ENCODE results near the gene ZNF764. TPM values are rescaled to one million over a fixed set of nuclear protein-coding genes. Genes with fewer than 3 reads are reported as not detected.
A peak's percentile ranks its signal among the peaks of the same experiment; 100 is the strongest.
"Not testable (repeated sequence)": the region's sequence is repeated elsewhere in the genome, so short reads cannot be mapped to it uniquely, and the experiment has no call there.

The ZNF764 gene
- 1 to 10 TPM; 8.5 to 9.1 (median 8.6) TPM for polyA plus RNA-seq (ENCODE audit: insufficient read length in 3 of 3)

DNA sequence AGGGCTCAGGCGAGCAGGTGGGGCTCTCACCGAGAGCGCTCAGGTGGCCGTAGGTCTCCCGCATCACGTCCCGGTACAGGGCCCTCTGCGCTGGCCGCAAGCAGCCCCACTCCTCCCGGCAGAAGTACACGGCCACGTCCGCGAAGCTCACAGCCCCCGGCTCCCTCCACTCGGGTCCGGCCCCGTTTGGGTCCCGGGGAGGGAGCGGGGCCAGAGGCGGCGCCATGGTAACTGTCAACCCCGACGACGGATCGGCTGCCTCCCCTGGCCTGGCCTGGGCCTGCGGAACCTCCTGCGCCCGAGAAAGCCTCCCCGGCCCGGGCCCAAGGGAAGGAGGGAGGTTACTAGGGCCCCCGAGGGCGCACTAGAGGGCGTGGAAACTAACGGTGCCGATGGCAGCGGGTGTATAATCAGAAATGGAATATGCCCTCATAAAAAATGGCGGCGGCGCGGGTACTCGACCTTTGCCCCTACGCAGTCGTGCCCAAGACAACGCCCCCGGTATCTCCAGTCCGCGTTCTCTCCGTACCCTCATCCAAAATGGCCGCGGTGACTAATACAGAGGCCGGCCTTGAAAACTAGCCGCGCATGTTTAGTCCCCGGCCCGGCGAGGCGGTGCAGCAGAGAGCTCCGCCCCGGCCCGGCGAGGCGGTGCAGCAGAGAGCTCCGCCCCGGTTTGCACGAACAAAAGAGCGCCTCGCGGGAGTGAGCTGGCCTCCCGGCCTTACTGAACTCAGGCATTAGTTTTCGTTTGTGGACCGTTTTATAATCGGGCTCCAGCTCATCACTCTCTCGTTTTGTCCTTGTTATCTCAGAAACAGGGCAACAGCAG lies at the start of gene ZNF764:
Gene ZNF764 (minus strand): TSS at position 418 of the 832 bp plus-strand sequence. CDS start 192 bp downstream, at position 226.
- DNase-seq (ENCODE audit: low read depth in 3 of 3, low spot score in 2 of 3), result peak; percentile 77 to 92 (median 92)

DNA sequence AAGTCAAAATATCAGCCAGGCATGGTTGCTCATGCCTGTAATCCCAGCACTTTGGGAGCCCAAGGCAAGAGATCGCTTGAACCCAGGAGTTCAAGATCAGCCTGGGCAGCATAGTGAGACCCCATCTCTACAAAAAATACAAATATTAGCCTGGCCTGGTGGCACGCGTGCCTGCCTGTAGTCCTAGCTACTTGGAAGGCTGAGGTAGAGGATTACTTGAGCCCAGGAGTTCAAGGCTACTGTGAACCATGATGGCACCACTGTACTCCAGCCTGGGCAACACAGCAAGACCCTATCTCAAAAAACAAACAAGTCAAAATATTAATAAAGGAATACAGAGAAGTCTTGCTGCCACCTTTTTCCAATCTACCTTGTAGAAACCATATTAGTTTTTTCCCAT lies 47.8 kb upstream of the ZNF764 start:
- no peak for DNase-seq (ENCODE audit: low read depth in 3 of 3, low spot score in 2 of 3)

DNA sequence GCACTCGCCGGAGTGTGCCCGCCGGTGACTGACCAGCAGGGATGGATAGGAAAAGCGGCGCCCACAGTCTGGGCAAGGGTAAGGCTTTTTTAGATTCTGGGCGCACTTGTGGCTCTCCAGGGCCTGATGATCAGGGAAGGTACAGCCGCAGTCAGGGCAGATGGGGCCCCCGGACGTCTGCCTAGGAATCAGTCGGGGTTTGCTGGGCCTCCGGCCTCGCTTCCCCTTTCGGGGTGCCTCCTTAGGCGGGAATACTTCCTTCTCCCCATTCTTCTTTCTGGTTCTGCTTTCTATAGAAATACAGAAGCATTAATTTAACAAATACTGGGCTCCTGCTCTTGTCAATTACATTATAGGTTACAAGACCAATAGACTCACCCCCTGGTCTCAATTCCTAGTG lies 47.0 kb upstream of the ZNF764 start:
- no peak for DNase-seq (ENCODE audit: low read depth in 3 of 3, low spot score in 2 of 3)

DNA sequence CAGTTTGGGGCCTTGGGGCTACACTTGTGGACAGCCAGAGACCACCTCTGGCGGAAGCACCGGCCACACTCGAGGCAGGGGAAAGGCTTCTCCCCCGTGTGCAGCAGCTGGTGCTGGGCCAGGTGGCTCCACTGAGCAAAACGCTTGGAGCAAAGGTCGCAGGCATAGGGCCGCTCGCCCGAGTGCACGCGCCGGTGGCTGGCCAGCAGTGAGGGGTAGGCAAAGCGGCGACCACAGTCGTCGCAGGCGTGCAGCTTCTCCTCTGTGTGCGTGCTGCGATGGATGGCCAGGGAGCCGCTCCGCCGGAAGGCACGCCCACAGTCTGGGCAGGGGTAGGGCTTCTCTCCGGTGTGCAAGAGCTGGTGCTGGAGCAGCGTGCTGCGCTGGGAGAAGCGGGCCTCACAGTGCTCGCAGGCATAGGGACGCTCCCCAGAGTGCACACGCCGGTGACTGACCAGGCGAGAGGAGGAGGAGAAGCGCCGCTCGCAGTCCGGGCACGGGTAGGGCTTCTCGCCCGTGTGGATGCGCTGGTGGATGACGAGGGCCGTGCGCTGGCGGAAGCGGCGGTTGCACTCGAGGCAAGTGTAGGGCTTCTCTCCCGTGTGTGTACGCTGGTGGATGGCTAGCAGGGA lies 46.3 kb upstream of the ZNF764 start:
- no peak for DNase-seq (ENCODE audit: low read depth in 3 of 3, low spot score in 2 of 3)

DNA sequence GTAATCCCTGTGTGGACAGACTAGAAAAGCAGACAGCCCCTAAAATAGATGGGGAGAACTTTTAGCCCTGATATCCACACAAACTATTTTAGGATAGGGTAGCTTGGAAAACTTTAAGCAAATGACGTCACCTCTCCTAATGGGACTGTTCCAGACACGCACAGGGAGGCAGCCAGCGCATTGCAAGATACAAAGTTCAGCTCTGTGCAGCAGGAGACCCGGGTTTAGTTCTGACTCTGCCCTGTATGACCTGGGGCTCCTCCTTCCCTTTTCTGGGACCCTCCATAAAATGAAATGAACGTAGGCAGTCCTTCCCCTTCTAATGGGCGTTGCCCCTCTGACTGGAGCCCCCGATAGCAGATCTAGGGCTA lies 45.8 kb upstream of the ZNF764 start:
- DNase-seq (ENCODE audit: low read depth in 3 of 3, low spot score in 2 of 3), result no peak

DNA sequence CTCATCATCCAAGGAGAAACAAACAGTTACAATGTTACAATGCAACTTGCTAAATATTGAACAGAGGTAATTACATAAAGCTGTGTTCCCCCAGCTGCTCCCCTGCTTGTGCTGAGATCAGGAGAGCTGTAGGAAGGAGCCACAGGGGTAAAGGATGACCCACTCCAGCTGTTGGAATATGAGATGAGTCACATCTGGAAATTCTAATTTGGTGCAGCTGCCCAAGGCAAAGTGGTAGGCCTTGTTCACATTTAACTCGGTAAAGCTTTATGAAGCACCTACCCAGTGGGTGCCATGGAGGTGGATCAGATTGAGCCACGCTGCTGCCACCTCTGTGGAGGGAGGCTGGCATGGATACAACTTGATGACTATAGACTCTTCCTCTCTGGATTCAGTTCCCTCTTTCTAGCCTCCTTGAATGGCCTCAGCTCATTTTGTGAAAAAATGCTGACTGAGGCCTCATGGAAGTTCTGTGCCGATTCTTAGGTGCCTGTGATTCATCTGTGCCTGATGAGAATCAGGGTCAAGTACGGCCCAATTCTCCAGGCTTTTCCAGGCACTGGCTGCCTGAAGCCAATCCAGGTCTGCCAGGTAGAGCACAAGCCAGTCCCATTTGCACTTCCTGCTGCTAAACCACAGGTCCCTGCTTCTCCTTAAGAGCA lies 44.6 kb upstream of the ZNF764 start:
- no peak for DNase-seq (ENCODE audit: low read depth in 3 of 3, low spot score in 2 of 3)

DNA sequence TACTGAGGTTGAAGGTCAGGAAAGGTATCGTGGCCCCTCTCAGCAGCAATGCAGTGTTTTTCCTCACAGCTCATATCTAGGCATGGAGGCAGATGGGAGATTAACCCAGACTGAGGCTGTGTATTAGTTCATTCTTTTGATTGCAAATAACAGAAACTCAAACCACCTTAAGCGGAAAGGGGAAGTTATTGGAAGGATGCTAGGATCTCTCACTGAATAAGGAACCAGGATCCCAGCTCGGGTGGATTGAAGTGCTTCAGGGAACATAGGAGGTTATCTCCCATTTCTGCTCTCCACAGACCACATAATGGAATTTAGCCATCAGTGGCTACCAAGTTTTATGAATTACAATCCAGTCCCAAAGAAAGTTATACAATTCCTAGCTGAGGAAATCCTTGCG lies 43.8 kb upstream of the ZNF764 start:
- no peak for DNase-seq (ENCODE audit: low read depth in 3 of 3, low spot score in 2 of 3)

DNA sequence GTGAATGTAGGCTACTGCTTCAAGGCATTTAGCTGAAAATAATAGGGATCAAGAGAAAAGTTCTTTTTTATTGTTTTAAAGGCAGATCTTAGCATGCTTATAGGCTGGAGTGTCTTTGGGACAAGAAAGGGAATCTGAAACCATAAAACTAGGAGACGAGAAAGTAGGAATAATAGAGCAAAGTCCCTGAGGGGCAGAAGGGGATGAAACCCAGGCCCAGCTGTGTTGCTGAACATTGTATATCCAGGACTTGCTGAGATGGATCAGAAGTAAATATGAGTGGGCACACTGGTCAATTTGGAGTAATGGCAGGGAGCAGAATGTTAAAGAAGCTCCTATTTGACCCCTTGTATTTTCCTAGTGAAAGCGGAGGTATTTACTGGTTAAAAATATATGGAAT lies 42.8 kb upstream of the ZNF764 start:
- no peak for DNase-seq (ENCODE audit: low read depth in 3 of 3, low spot score in 2 of 3)

DNA sequence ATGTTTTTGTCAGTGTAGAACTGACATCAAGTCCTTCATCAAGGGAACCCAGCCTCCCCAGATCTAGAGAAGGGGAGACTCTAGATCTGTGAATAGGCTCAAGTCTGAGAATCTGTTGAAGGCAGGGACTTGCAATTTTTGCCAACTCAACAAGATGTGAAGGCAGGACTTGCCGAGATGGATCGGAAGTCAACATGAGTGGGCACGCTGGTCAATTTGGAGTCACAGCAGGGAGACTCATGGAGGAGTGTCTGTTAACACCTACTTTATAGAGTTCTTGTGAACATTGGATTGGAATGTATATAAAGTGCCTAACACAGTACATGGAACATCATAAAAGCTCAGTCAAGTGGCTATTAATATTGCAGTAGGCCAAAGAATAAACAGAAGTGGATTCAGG lies 42.0 kb upstream of the ZNF764 start:
- no peak for DNase-seq (ENCODE audit: low read depth in 3 of 3, low spot score in 2 of 3)

DNA sequence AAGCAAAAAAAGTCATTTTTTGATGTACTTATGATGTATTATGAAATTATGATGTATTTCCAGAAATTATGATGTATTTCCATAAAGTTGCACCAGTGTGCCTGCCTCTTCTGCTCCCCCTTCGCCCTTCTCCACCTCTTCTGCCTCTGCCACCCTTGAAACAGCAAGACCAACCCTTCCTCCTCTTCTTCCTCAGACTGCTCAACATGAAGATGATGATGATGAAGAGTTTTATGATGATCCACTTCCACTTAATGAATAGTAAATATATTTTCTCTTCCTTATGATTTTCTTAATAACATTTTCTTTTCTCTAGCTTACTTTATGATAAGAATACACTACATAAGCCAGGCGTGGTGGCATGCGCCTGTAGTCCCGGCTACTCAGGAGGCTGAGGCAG lies 34.7 kb upstream of the ZNF764 start:
- no peak for DNase-seq (ENCODE audit: low read depth in 3 of 3, low spot score in 2 of 3)

DNA sequence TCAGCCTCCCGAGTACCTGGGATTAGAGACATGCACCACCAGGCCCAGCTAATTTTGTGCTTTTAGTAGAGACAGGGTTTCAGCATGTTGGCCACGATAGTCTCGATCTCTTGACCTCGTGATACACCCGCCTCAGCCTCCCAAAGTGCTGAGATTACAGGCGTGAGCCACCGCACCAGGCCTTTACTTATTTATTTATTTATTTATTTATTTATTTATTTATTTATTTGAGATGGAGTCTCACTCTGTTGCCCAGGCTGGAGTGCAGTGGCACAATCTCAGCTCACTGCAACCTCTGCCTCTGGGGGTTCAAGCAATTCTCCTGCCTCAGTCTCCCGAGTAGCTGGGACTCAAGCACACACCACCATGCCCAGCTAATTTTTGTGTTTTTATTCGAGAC lies 32.7 kb upstream of the ZNF764 start:
- not testable (repeated sequence) for DNase-seq (ENCODE audit: low read depth in 3 of 3, low spot score in 2 of 3)

DNA sequence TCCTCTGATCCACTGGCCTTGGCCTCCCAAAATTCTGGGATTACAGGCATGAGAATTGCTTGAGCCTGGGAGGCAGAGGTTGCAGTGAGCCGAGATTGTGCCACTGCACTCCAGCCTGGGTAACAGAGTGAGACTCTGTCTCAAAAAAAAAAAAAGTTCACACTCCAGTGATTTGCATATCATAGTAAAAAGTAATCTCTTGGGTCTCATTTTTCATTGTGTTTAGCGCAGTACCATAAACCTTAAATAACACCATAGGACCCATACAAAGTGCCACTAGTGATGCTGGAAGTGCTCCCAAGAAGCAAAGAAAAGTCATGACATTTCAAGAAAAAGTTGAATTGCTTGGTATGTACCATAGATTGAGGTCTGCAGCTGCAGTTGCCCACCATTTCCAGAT lies 31.4 kb upstream of the ZNF764 start:
- not testable (repeated sequence) for DNase-seq (ENCODE audit: low read depth in 3 of 3, low spot score in 2 of 3)

DNA sequence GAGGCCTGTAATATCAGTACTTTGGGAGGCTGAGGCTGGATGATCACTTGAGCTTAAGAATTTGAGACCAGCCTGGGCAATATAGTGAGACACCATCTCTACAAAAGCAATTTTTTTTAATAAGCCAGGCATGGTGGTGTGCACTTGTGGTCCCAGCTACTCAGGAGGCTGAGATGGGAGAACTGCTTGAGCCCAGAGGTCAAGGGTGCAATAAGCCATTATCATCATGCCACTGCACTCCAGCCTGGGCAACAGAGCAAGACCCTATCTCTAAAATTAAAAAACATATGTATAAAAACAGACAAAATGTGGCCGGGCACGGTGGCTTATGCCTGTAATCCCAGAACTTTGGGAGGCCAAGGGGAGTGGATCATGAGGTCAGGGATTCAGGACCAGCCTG lies 30.5 kb upstream of the ZNF764 start:
- DNase-seq (ENCODE audit: low read depth in 3 of 3, low spot score in 2 of 3), result no peak

DNA sequence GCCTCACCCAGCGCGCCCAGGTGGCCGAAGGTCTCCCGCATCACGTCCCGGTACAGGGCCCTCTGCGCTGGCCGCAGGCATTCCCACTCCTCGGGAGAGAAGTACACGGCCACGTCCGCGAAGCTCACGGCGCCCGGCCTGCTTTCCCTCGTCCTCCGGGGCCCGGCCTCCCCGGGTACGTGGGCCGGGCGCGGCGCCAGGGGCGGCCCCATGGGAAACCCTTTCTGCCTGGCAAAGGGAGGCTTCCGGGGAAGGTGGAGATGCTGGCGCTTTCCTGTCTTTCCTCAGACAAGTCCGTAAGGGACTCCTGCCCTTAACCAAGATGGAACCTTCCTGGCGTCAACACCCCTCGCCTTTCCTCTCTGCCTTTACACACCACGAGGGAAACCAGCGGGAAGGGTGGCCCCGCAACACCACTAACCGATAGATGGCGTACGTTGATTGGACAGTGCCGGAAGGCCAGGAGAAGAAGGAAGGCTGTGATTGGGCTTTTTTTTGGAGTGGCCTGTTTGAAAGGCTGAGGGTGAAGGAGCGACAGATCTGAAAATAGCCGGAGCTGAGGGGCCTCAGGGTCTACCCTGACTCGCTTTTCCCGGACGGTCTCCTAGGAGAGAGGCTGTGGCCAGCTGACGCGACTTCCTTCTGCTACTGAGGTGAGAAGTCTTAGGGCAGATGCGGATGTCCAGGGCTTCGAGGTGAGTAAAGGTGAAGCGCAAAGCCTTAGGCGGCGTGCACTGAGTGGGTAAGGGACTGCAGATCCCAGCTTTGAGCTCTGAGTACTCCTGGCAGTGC lies 27.4 kb upstream of the ZNF764 start, which contains the start of gene ZNF785:
Gene ZNF785 (minus strand): TSS at position 298 of the 792 bp plus-strand sequence. CDS start 86 bp downstream, at position 212.
- DNase-seq (ENCODE audit: low read depth in 3 of 3, low spot score in 2 of 3), result peak; percentile 95 to 100 (median 98)

DNA sequence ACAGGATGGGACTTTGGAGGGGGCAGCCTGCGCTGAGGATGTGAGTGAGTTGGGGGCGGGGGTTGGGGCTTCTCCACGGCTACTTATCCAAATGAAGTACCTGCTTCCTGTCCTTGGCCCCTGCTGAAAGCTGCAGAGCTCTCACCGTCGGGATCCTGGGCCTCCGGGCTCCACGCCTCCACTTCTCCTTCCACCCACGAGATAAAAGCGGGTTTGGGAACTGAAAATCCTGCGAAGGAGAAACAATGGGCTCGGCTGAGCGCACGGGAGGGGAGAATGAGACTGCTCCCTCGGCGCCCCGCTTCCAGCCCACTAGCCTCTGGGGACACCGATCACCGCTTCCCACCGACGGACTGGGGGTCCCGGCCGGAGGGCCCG lies 26.8 kb upstream of the ZNF764 start:
- peak in 1 of 3 donors; percentile 21 for DNase-seq (ENCODE audit: low read depth in 3 of 3, low spot score in 2 of 3)

DNA sequence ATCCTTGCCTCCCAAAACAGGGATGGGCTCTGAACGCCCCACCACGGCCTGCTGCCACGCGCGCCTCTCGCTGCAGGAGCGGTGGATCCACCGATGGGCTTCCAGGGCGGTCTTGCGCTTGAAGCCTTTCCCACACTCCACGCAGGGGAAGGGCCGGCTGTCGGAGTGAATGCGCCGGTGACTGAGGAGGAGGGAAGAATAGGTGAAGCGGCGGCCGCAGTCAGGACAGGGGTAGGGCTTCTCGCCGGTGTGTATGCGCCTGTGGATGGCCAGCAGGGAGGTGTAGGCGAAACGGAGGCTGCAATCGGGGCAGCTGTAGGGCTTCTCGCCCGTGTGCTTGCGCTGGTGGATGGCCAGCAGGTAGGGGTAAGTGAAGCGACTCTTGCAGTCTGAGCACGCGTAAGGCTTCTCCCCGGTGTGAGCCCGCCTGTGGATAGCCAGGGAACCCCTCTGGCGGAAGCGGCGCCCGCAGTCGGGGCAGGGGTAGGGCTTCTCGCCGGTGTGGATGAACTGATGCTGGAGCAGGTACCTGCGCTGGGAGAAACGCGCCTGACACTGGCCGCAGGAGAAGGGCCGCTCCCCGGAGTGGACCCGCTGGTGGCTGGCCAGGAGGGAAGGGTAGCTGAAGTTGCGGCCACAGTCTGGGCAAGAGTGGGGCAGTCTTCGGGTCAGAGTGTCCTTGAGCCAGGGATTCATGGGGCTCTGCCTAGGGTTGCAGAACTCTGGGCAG lies 24.6 kb upstream of the ZNF764 start:
- no peak for DNase-seq (ENCODE audit: low read depth in 3 of 3, low spot score in 2 of 3)

DNA sequence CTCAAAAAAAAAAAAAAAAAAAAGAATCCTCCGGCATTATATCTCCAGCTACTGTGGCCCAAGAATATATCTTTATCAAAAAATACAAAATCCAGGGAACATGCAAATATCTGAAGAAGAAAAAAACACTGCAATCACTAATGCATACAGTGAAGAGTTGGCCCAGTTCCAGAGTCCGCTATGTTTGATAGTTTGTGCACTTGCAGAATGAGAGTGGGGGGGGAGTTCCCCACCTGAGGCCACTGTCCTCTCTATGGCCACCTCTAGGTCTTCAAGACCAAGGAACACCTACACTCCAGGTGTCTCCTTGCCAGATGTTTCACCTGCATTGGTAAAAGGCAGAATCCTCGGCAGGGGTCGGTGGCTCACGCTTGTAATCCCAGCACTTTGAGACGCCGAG lies 23.3 kb upstream of the ZNF764 start:
- DNase-seq (ENCODE audit: low read depth in 3 of 3, low spot score in 2 of 3), result no peak

DNA sequence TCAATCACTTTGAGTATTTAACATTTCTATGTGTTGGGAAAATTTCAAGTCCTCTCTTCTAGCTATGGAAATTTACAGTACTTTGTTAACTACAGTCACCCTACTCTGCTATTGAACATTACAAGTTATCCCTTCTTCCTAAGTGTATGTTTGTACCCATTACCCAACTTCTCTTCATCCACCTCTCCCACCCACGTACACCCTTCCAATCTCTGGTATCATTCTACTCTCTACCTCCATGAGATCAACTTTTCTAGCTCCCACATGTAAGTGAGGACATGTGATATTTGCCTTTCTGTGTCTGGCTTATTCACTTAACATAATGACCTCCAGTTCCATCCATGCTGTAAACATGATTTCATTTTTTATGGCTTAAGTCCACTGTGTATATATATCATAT lies 16.5 kb upstream of the ZNF764 start:
- DNase-seq (ENCODE audit: low read depth in 3 of 3, low spot score in 2 of 3), result no peak

DNA sequence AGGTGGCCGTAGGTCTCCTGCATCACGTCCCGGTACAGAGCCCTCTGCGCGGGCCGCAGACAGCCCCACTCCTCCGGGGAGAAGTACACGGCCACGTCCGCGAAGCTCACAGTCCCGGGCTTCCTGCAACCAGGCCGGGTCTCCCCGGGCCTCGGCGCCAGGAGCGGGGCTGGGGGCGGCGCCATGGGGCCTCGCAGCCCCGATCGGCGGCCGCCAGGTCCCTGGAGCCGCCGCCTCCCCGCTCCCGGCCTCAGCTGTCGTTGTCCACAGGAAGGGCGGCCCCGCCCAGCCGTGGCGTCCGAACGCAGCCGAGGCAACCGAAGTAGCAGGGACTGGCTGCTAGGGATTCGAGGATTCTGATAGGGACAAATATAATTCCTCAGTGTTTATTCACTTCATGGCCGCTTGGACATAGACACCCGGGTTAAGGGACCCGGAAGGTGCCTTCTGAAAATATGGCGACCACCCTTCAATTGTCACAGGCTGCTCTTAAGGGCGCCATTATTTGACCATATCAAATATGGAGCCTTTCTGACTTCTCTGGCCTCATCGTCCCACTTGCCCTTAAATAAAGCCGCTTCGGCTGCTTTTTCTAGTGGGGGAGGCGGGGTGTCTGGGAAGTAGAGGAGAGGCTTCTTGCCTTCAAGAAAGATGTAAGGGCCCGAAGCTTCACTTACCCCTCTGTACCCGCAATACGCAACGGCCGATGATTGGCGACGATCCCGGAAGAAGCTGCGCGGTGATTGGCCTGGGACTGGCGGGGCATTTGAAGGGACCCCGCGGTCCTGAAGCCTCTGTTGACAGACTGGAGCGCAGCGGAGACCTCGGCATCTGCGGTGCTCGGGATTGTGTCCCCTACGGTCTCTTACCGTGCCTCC lies 13.5 kb upstream of the ZNF764 start, which contains the start of gene ZNF688:
Gene ZNF688 (minus strand): TSS at position 270 of the 878 bp plus-strand sequence. CDS start 85 bp downstream, at position 185.
- peak; percentile 93 to 97 (median 96) for DNase-seq (ENCODE audit: low read depth in 3 of 3, low spot score in 2 of 3)

Data from right renal cortex interstitium (tissue), 3 donors.